OCI-LY1 (cell line): ENCODE measurements around the gene CDC45.

Experiments
- H2AFZ ChIP-seq: fragments of 200-600 bp; sonication (generic), shearing (Covaris generic); 2 replicates; pipeline ENCODE4 v1.6.0; 2014; ENCODE audit warnings: antibody characterized with exemption, mild to moderate bottlenecking, low read length
- H3F3A ChIP-seq: fragments of 200-600 bp; sonication (generic), shearing (Covaris generic); 2 replicates; pipeline ENCODE4 v1.6.0; 2014; ENCODE audit warnings: mild to moderate bottlenecking, antibody characterized with exemption, low read length, moderate library complexity; ENCODE audit not compliant: insufficient read depth
- H3K27ac ChIP-seq: fragments of 200-600 bp; sonication (generic); 2 replicates; pipeline ENCODE4 v1.5.1; 2014; ENCODE audit warnings: low read length, mixed run types, mild to moderate bottlenecking, low read depth; ENCODE audit not compliant: poor library complexity, severe bottlenecking
- H3K27me3 ChIP-seq: fragments of 200-600 bp; sonication (generic); 2 replicates; pipeline ENCODE4 v1.6.0; 2014; ENCODE audit warnings: antibody characterized with exemption, mild to moderate bottlenecking, low read length, moderate library complexity; ENCODE audit not compliant: insufficient read depth
- H3K36me3 ChIP-seq: fragments of 200-600 bp; sonication (generic); 2 replicates; pipeline ENCODE4 v1.6.1; 2014; ENCODE audit warnings: mild to moderate bottlenecking, antibody characterized with exemption, low read length, moderate library complexity, mixed read lengths; ENCODE audit not compliant: insufficient read depth
- H3K4me1 ChIP-seq: fragments of 200-600 bp; sonication (generic); 2 replicates; pipeline ENCODE4 v1.5.1; 2014; ENCODE audit warnings: mild to moderate bottlenecking, low read length, moderate library complexity; ENCODE audit not compliant: insufficient read depth, severe bottlenecking
- H3K4me2 ChIP-seq: fragments of 200-600 bp; sonication (generic), shearing (Covaris generic); 2 replicates; pipeline ENCODE4 v1.6.1; 2014; ENCODE audit warnings: low read length
- H3K4me3 ChIP-seq: fragments of 200-600 bp; sonication (generic); 2 replicates; pipeline ENCODE4 v1.5.1; 2014; ENCODE audit warnings: low read length, low read depth, mild to moderate bottlenecking, mixed read lengths; ENCODE audit not compliant: poor library complexity, severe bottlenecking
- H3K79me2 ChIP-seq: fragments of 200-600 bp; shearing (Covaris generic); 2 replicates; pipeline ENCODE4 v1.6.1; 2016; ENCODE audit warnings: mixed run types, low read length, mixed read lengths; ENCODE audit not compliant: insufficient read depth
- H3K9ac ChIP-seq: fragments of 200-600 bp; sonication (generic), shearing (Covaris generic); 2 replicates; pipeline ENCODE4 v1.6.1; 2014; ENCODE audit warnings: mild to moderate bottlenecking, low read length, mixed read lengths
- H3K9me2 ChIP-seq: fragments of 200-600 bp; sonication (generic), shearing (Covaris generic); 2 replicates; pipeline ENCODE4 v1.6.1; 2014; ENCODE audit warnings: low read depth, mild to moderate bottlenecking, low read length, mixed read lengths
- H3K9me3 ChIP-seq: fragments of 200-600 bp; shearing (Covaris generic); 2 replicates; pipeline ENCODE4 v1.6.1; 2014; ENCODE audit warnings: low read length, mixed read lengths
- H4K20me1 ChIP-seq: fragments of 200-600 bp; sonication (generic), shearing (Covaris generic); 2 replicates; pipeline ENCODE4 v1.6.0; 2016; ENCODE audit warnings: mild to moderate bottlenecking, low read length; ENCODE audit not compliant: insufficient read depth
- CTCF ChIP-seq: fragments of 200-600 bp; sonication (generic), shearing (Covaris generic); IDR thresholded peaks from 2 replicates; pipeline ENCODE4 v1.5.1; 2017; ENCODE audit warnings: mild to moderate bottlenecking, antibody characterized with exemption, low read length, moderate library complexity, mixed read lengths
- EZH2 ChIP-seq: fragments of 200-600 bp; sonication (generic), shearing (Covaris generic); IDR thresholded peaks from 2 replicates; pipeline ENCODE4 v1.8.0; 2017; ENCODE audit warnings: borderline replicate concordance, mixed run types, mild to moderate bottlenecking, antibody characterized with exemption, low read length, moderate library complexity, mixed read lengths

The CDC45 gene

GRCh38 chr22:19451570-19451969, 28.1 kb upstream of the CDC45 start:
- Histone ChIP-seq H3K9me3 (no peaks in the 10 kb centered on the region), H3K4me2 (no peak overlapping the region), H2AFZ (no peak overlapping the region), H3K79me2 (peaks cover 5% of the 10 kb centered on the region), H3K36me3 (peaks cover 59% of the 10 kb centered on the region), H3F3A (no peaks in the 10 kb centered on the region), H3K27me3 (no peaks in the 10 kb centered on the region), H3K4me3 (no peak overlapping the region), H3K4me1 (peaks cover 15% of the 10 kb centered on the region), H3K9me2 (no peaks in the 10 kb centered on the region), H4K20me1 (no peaks in the 10 kb centered on the region), H3K9ac (no peak overlapping the region), H3K27ac (no peak overlapping the region)
- no peak for TF ChIP-seq EZH2
- no peak for TF ChIP-seq CTCF

GRCh38 chr22:19453718-19454117, 26.0 kb upstream of the CDC45 start:
- Histone ChIP-seq H3K36me3 (peaks cover 78% of the 10 kb centered on the region), H4K20me1 (no peaks in the 10 kb centered on the region), H3K4me3 (no peak overlapping the region), H3F3A (no peaks in the 10 kb centered on the region), H3K27ac (no peak overlapping the region), H3K9me3 (no peaks in the 10 kb centered on the region), H3K4me1 (peaks cover 4% of the 10 kb centered on the region), H2AFZ (no peak overlapping the region), H3K79me2 (no peaks in the 10 kb centered on the region), H3K9ac (no peak overlapping the region), H3K4me2 (no peak overlapping the region), H3K9me2 (no peaks in the 10 kb centered on the region), H3K27me3 (no peaks in the 10 kb centered on the region)
- no peak for TF ChIP-seq CTCF
- TF ChIP-seq EZH2, result no peak

GRCh38 chr22:19454156-19454555, 25.6 kb upstream of the CDC45 start:
- Histone ChIP-seq H3K27me3 (no peaks in the 10 kb centered on the region), H3K9ac (no peak overlapping the region), H4K20me1 (no peaks in the 10 kb centered on the region), H3K9me2 (no peaks in the 10 kb centered on the region), H3K9me3 (no peaks in the 10 kb centered on the region), H3K4me3 (no peak overlapping the region), H3K36me3 (peaks cover 81% of the 10 kb centered on the region), H3K27ac (no peak overlapping the region), H3K79me2 (no peaks in the 10 kb centered on the region), H3K4me2 (no peak overlapping the region), H2AFZ (no peak overlapping the region), H3F3A (no peaks in the 10 kb centered on the region), H3K4me1 (peaks cover under 1% of the 10 kb centered on the region)
- TF ChIP-seq CTCF (no peak), EZH2 (no peak)
